HepG2 (cell line): ENCODE measurements around the gene CTSD. TPM values are rescaled to one million over a fixed set of nuclear protein-coding genes. Genes with fewer than 3 reads are reported as not detected.

ENCODE experiments used
- ATAC-seq: fragments of 200-7000 bp; cut with Tn5 transposase; 3 replicates; pipeline ENCODE4 v1.9.1; 2020; ENCODE audit warnings: mild to moderate bottlenecking, moderate library complexity
- BruUV-seq: library from RNA; stranded (reverse); fragments of 400-500 nt; replicated peaks from 2 replicates; lab custom pipeline; 2021; lab: Mats Ljungman, UMichigan
- CTCF ChIA-PET: fragments of 300-600 bp; formaldehyde crosslinking; extraction: SDS; loops from one replicate; lab custom pipeline; 2021; ENCODE audit warnings: low total read pairs, inconsistent platforms, low intra/inter-chr PET ratio; lab: Yijun Ruan, JAX
- POLR2A ChIA-PET: fragments of 350-600 bp; sonication (Branson Sonifier 250); formaldehyde crosslinking; loops from one replicate; lab custom pipeline; 2020; ENCODE audit warnings: antibody characterized with exemption, inconsistent platforms; lab: Yijun Ruan, JAX
- DNase-seq: peaks from one replicate; pipeline ENCODE4 v3.0.0-alpha.2; 2015; ENCODE audit warnings: low spot score
- FAIRE-seq: peaks from 3 replicates; lab custom pipeline; 2011; peaks lifted over from hg19 to GRCh38; lab: Jason Lieb, UNC
- H2AFZ ChIP-seq: one replicate; pipeline ENCODE4 v1.6.1; 2011; ENCODE audit warnings: low read length, inconsistent platforms
- H3K27ac ChIP-seq: fragments of 300-600 bp; 3 replicates; pipeline ENCODE4 v1.8.0; 2011; ENCODE audit warnings: mixed run types, mild to moderate bottlenecking, mixed read lengths, low read length, inconsistent platforms; ENCODE audit not compliant: insufficient read depth; ENCODE audit errors: extremely low read length
- H3K27me3 ChIP-seq, 2 experiments: fragments of 200-600 bp in 1 of 2; 2 replicates in 1 of 2; 3 replicates in 1 of 2; pipeline versions ENCODE4 v1.6.0 to v1.8.0; 2011; ENCODE audit warnings: low read length in 2 of 2, mild to moderate bottlenecking in 2 of 2, moderate library complexity in 2 of 2, inconsistent platforms in 1 of 2; ENCODE audit not compliant: insufficient read depth in 2 of 2, control insufficient read depth in 1 of 2
- H3K36me3 ChIP-seq, 2 experiments: fragments of 200-600 bp in 1 of 2; replicated peaks in 1 of 2; 2 replicates in 1 of 2; 3 replicates in 1 of 2; pipeline versions ENCODE4 v1.5.1 to v1.8.0; 2011; ENCODE audit warnings: low read length in 2 of 2, inconsistent platforms in 1 of 2; ENCODE audit not compliant: insufficient read depth in 2 of 2, control insufficient read depth in 1 of 2
- H3K4me1 ChIP-seq: 2 replicates; pipeline ENCODE4 v1.5.1; 2012; ENCODE audit warnings: low read length, inconsistent platforms; ENCODE audit not compliant: insufficient read depth
- H3K4me2 ChIP-seq: 2 replicates; pipeline ENCODE4 v1.6.0; 2011; ENCODE audit warnings: low read depth, low read length, inconsistent platforms
- H3K4me3 ChIP-seq, 3 experiments: fragments of 200-600 bp in 1 of 3; sonication (generic), shearing (Covaris generic) in 1 of 3; replicated peaks in 1 of 3; 2 replicates each; pipeline ENCODE4 v1.5.1; 2011 to 2016; ENCODE audit warnings: low read length in 3 of 3, inconsistent platforms in 2 of 3, low read depth in 2 of 3, mild to moderate bottlenecking in 2 of 3, control low read depth in 1 of 3, mixed read lengths in 1 of 3; ENCODE audit not compliant: insufficient read depth in 1 of 3
- H3K79me2 ChIP-seq: one replicate; pipeline ENCODE4 v1.6.1; 2011; ENCODE audit warnings: low read length, inconsistent platforms; ENCODE audit not compliant: insufficient read depth
- H3K9ac ChIP-seq: 2 replicates; pipeline ENCODE4 v1.6.0; 2011; ENCODE audit warnings: mild to moderate bottlenecking, low read depth, low read length, inconsistent platforms; ENCODE audit not compliant: insufficient read depth
- H3K9me3 ChIP-seq: 2 replicates; pipeline ENCODE4 v1.5.1; 2012; ENCODE audit warnings: mild to moderate bottlenecking, low read length
- H4K20me1 ChIP-seq: 2 replicates; pipeline ENCODE4 v1.6.0; 2011; ENCODE audit warnings: inconsistent platforms, mild to moderate bottlenecking, low read length, moderate library complexity; ENCODE audit not compliant: insufficient read depth
- DNMT3B ChIP-seq: conservative IDR thresholded peaks from 2 replicates; pipeline ENCODE4 v1.6.1; 2016; ENCODE audit warnings: missing biosample characterization, control low read depth
- ONECUT2 ChIP-seq: sonication (generic); formaldehyde crosslinking; IDR thresholded peaks from 2 replicates; pipeline ENCODE4 v1.4.0; 2020; ENCODE audit warnings: missing genetic modification reagents
- PAF1 ChIP-seq: IDR thresholded peaks from 2 replicates; pipeline ENCODE4 v1.6.1; 2016; ENCODE audit warnings: missing genetic modification reagents, missing compliant biosample characterization
- RORA ChIP-seq: sonication (generic); formaldehyde crosslinking; IDR thresholded peaks from 2 replicates; pipeline ENCODE4 v1.5.0; 2020; ENCODE audit warnings: mild to moderate bottlenecking, missing genetic modification reagents, moderate library complexity
- SUZ12 ChIP-seq: fragments of 150-350 bp; IDR thresholded peaks from 2 replicates; pipeline ENCODE4 v1.6.1; 2014; ENCODE audit warnings: low read depth, low read length
- U2AF2 ChIP-seq: fragments of 200-400 bp; formaldehyde crosslinking; IDR thresholded peaks from 2 replicates; pipeline ENCODE4 v1.6.1; 2017; ENCODE audit warnings: low read depth, mild to moderate bottlenecking, low read length
- ZFP36L2 ChIP-seq: sonication (generic); formaldehyde crosslinking; IDR thresholded peaks from 2 replicates; pipeline ENCODE4 v1.4.0; 2020; ENCODE audit warnings: missing genetic modification reagents
- ZNF543 ChIP-seq: sonication (generic); formaldehyde crosslinking; IDR thresholded peaks from 2 replicates; pipeline ENCODE4 v1.4.0; 2020; ENCODE audit warnings: mild to moderate bottlenecking, missing genetic modification reagents
- ZSCAN30 ChIP-seq: sonication (generic); formaldehyde crosslinking; IDR thresholded peaks from 2 replicates; pipeline ENCODE4 v1.5.0; 2020; ENCODE audit warnings: mild to moderate bottlenecking, missing genetic modification reagents
- WGBS: methylation state at CpG from one replicate; pipeline ENCODE4 v1.1.6; 2017; ENCODE audit warnings: low lambda C conversion rate; 5-methylcytosine and 5-hydroxymethylcytosine counted together
- in situ Hi-C: cut with HindIII; loops from 2 replicates; pipeline ENCODE4 v1.10.0; 2017; ENCODE audit warnings: low pct_unique_long_range_greater_than_20kb; ENCODE audit not compliant: extremely low pct_ligation_motif_present
- intact Hi-C: fragments of 100-400 bp; cut with micrococcal nuclease; formaldehyde crosslinking; loops from one replicate; pipeline ENCODE4 v1.10.0; 2022; ENCODE audit not compliant: unreplicated experiment
- polyA plus RNA-seq, 8 experiments: library from polyadenylated mRNA; depleted of rRNA in 3 of 8; stranded (reverse) in 7 of 8; unstranded in 1 of 8; fragments of >200 nt; fragmentation: Illumina TruSeq in 4 of 8; extraction: Trizol in 4 of 8; gene quantifications; 2 replicates each; pipeline versions ENCODE4 v1.2.1 to v1.2.3, GENCODE V29; 2011 to 2016; ENCODE audit warnings: low read depth in 4 of 8, missing spikeins in 1 of 8, mixed read lengths in 1 of 8; ENCODE audit not compliant: insufficient read depth in 1 of 8
- total RNA-seq, 5 experiments: library from RNA; depleted of rRNA; stranded (reverse); fragments of >200 nt; fragmentation: Illumina TruSeq; extraction: Trizol; gene quantifications; 2 replicates each; pipeline ENCODE4 v1.2.3, GENCODE V29; 2016; ENCODE audit warnings: low read depth in 1 of 5
- TF ChIP-seq, protein P1 (sequence below): sonication (generic); formaldehyde crosslinking; IDR thresholded peaks from 2 replicates; pipeline ENCODE4 v1.9.0; 2021; ENCODE audit warnings: missing genetic modification reagents, borderline replicate concordance
- TF ChIP-seq, protein P2 (sequence below): sonication (generic); formaldehyde crosslinking; conservative IDR thresholded peaks from 2 replicates; pipeline ENCODE4 v1.8.0; 2022; ENCODE audit warnings: missing genetic modification reagents
- TF ChIP-seq, protein P3 (sequence below): sonication (generic); formaldehyde crosslinking; IDR thresholded peaks from 2 replicates; pipeline ENCODE4 v1.4.0; 2020; ENCODE audit warnings: missing genetic modification reagents; ENCODE audit errors: not compliant biosample characterization

The CTSD gene
- total and polyA plus RNA-seq, 2 of the 13 experiments (the other 11 are each of a cell fraction or from before 2014, with no cell fraction given), result 143 to 230 TPM

DNA sequence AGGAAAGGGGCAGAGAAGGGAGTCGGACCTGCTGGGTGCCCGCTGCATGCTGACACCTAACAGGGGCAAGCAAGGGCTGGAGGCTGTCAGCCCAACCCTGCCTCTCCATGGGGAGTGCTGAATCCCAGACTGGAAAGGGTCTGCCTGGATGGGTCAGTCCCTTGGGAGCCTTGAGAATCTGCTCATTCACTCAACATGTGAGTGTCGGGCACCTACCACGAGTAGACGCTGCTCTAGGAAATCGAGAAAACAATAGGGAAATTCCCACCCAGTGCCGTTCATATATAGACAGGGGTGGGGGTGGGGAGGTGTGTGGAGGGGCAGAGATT is 4.4 kb upstream of the CTSD start (continued):
- TF ChIP-seq RORA (CRISPR knock-in tag), result no peak
- TF ChIP-seq, protein P1, sequence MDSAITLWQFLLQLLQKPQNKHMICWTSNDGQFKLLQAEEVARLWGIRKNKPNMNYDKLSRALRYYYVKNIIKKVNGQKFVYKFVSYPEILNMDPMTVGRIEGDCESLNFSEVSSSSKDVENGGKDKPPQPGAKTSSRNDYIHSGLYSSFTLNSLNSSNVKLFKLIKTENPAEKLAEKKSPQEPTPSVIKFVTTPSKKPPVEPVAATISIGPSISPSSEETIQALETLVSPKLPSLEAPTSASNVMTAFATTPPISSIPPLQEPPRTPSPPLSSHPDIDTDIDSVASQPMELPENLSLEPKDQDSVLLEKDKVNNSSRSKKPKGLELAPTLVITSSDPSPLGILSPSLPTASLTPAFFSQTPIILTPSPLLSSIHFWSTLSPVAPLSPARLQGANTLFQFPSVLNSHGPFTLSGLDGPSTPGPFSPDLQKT (CRISPR knock-in tag), result no peak

DNA sequence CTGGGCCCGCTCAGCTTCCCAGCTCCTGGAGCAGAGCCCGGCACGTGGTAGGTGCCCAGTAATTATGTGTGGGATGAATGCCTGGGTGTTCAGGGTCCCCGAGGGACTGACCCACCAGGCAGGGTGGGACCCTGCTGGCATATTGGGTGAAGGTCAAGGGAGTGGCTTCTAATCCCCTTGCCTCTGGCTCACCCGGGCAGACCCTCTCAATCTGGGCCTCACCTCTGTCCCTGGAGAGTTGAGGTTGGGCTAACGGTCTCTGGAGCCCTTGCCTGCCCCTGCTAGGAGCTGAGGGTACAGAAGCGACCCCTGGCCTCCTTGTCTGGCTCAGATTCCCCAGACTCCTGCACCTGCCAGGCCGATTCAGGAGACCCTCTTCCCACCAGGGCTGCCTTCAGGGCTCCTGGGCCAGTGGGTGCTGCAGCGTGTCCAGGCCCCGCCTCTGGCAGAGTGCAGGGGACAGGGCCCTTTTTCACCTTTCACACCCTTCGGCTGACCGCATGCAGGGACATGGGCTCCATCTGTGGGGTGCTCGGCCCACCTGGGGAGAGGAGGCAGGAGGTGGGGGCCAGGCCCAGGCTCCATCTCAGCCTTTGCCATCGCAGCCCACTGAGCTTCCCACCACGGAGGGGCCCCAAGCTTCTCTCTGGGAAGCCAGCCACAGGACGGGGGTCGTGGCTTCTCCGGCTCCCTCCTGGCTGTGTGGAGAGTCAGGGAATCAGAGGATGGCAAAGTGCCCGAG is 3.8 kb upstream of the CTSD start:
- CTCF ChIA-PET, result no interaction called here
- BruUV-seq, result no TSS peak
- Histone ChIP-seq H3K4me3 (no peak overlapping the region), H3K36me3 (no peaks in the 10 kb centered on the region), H3K79me2 (peaks cover 7% of the 10 kb centered on the region), H3K4me1 (peaks cover 16% of the 10 kb centered on the region), H3K27me3 (peaks cover 3 to 42% of the 10 kb centered on the region in 2 experiments; a peak in 4 of 5 replicates), H4K20me1 (no peaks in the 10 kb centered on the region), H3K9ac (no peak overlapping the region), H3K27ac (no peak overlapping the region)
- POLR2A ChIA-PET, result no interaction called here
- intact Hi-C loops (no loop called here), in situ Hi-C loops (no loop called here)
- DNase-seq, result no peak
- no peak for FAIRE-seq
- TF ChIP-seq ZNF543 (CRISPR knock-in tag) (no peak), ZFP36L2 (CRISPR knock-in tag) (no peak), U2AF2 (no peak), ZSCAN30 (CRISPR knock-in tag) (no peak), ONECUT2 (no peak), DNMT3B (CRISPR knock-in tag) (no peak), SUZ12 (no peak), PAF1 (CRISPR knock-in tag) (no peak)
- TF ChIP-seq, protein P2, sequence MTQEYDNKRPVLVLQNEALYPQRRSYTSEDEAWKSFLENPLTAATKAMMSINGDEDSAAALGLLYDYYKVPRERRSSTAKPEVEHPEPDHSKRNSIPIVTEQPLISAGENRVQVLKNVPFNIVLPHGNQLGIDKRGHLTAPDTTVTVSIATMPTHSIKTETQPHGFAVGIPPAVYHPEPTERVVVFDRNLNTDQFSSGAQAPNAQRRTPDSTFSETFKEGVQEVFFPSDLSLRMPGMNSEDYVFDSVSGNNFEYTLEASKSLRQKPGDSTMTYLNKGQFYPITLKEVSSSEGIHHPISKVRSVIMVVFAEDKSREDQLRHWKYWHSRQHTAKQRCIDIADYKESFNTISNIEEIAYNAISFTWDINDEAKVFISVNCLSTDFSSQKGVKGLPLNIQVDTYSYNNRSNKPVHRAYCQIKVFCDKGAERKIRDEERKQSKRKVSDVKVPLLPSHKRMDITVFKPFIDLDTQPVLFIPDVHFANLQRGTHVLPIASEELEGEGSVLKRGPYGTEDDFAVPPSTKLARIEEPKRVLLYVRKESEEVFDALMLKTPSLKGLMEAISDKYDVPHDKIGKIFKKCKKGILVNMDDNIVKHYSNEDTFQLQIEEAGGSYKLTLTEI, result no peak
- TF ChIP-seq, protein P3, sequence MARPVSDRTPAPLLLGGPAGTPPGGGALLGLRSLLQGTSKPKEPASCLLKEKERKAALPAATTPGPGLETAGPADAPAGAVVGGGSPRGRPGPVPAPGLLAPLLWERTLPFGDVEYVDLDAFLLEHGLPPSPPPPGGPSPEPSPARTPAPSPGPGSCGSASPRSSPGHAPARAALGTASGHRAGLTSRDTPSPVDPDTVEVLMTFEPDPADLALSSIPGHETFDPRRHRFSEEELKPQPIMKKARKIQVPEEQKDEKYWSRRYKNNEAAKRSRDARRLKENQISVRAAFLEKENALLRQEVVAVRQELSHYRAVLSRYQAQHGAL (CRISPR knock-in tag), result no peak
- TF ChIP-seq, all 625 proteins: peak for 0
- Histone ChIP-seq H2AFZ (no peak overlapping the region), H3K4me2 (no peak overlapping the region), H3K9me3 (no peaks in the 10 kb centered on the region)
- WGBS, result 48% methylated on average over 8 of the region's 19 CpGs
- no peak for ATAC-seq
